Measurements from ENCODE around the gene NRL.

DNA sequence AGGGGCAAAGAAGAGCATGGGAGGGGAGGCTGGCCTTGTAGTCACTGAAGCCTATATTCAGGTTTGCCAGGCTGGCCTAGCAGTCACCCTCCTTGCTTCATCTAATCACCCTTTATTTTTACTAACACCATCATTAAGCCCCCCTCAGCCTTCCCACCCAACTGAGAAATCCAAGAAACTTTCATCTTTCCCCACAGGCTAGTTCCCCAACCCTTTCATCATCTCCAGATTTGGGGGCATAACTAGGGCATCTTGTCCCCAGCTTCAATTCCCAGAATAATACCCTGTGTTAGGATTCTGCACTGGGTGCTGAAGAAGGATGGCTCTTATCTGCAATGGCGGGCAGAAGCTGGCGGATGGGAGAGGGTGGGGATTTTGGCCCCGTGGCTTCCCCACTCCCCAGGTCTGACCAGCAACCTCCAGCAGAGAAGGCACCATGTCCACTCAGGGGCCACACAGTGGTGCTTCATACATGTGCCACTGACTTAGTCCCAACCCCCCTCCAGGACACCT lies 13.7 kb downstream of the NRL start:
- TF ChIP-seq, protein P1, sequence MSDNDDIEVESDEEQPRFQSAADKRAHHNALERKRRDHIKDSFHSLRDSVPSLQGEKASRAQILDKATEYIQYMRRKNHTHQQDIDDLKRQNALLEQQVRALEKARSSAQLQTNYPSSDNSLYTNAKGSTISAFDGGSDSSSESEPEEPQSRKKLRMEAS (IDR thresholded peaks at IDR 0.05) = no peak
- TF ChIP-seq EP300 (IDR thresholded peaks at IDR 0.05) (no peak), NR3C1 (IDR thresholded peaks at IDR 0.05) (no peak), ZC3H11A (IDR thresholded peaks at IDR 0.05) (no peak), KDM5A (IDR thresholded peaks at IDR 0.05) (no peak), HOXB5 (CRISPR knock-in tag; IDR thresholded peaks at IDR 0.05) (no peak), JUNB (IDR thresholded peaks at IDR 0.05) (no peak), CEBPB (IDR thresholded peaks at IDR 0.05) (no peak), SMC3 (IDR thresholded peaks at IDR 0.05) (no peak), RAD21 (conservative IDR thresholded peaks at IDR 0.05 in 1 of 2, IDR thresholded peaks at IDR 0.05 in 1 of 2) (no peak), POLR2A (IDR thresholded peaks at IDR 0.05; ENCODE audit: low read length) (no peak)
- TF ChIP-seq, protein P2, sequence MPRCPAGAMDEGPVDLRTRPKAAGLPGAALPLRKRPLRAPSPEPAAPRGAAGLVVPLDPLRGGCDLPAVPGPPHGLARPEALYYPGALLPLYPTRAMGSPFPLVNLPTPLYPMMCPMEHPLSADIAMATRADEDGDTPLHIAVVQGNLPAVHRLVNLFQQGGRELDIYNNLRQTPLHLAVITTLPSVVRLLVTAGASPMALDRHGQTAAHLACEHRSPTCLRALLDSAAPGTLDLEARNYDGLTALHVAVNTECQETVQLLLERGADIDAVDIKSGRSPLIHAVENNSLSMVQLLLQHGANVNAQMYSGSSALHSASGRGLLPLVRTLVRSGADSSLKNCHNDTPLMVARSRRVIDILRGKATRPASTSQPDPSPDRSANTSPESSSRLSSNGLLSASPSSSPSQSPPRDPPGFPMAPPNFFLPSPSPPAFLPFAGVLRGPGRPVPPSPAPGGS (IDR thresholded peaks at IDR 0.05) = no peak
- TF ChIP-seq, protein P3, sequence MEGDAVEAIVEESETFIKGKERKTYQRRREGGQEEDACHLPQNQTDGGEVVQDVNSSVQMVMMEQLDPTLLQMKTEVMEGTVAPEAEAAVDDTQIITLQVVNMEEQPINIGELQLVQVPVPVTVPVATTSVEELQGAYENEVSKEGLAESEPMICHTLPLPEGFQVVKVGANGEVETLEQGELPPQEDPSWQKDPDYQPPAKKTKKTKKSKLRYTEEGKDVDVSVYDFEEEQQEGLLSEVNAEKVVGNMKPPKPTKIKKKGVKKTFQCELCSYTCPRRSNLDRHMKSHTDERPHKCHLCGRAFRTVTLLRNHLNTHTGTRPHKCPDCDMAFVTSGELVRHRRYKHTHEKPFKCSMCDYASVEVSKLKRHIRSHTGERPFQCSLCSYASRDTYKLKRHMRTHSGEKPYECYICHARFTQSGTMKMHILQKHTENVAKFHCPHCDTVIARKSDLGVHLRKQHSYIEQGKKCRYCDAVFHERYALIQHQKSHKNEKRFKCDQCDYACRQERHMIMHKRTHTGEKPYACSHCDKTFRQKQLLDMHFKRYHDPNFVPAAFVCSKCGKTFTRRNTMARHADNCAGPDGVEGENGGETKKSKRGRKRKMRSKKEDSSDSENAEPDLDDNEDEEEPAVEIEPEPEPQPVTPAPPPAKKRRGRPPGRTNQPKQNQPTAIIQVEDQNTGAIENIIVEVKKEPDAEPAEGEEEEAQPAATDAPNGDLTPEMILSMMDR (IDR thresholded peaks at IDR 0.05) = no peak
- TF ChIP-seq, protein P4, sequence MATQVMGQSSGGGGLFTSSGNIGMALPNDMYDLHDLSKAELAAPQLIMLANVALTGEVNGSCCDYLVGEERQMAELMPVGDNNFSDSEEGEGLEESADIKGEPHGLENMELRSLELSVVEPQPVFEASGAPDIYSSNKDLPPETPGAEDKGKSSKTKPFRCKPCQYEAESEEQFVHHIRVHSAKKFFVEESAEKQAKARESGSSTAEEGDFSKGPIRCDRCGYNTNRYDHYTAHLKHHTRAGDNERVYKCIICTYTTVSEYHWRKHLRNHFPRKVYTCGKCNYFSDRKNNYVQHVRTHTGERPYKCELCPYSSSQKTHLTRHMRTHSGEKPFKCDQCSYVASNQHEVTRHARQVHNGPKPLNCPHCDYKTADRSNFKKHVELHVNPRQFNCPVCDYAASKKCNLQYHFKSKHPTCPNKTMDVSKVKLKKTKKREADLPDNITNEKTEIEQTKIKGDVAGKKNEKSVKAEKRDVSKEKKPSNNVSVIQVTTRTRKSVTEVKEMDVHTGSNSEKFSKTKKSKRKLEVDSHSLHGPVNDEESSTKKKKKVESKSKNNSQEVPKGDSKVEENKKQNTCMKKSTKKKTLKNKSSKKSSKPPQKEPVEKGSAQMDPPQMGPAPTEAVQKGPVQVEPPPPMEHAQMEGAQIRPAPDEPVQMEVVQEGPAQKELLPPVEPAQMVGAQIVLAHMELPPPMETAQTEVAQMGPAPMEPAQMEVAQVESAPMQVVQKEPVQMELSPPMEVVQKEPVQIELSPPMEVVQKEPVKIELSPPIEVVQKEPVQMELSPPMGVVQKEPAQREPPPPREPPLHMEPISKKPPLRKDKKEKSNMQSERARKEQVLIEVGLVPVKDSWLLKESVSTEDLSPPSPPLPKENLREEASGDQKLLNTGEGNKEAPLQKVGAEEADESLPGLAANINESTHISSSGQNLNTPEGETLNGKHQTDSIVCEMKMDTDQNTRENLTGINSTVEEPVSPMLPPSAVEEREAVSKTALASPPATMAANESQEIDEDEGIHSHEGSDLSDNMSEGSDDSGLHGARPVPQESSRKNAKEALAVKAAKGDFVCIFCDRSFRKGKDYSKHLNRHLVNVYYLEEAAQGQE (IDR thresholded peaks at IDR 0.05) = no peak
